ENCODE measurements around the gene CTSC.

Gene CTSC

GRCh38 chr11:88315981-88316441 is 21.5 kb downstream of the CTSC start:
- DNase-seq, result no peak

GRCh38 chr11:88315015-88315414 is 22.5 kb downstream of the CTSC start:
- DNase-seq, result no peak

GRCh38 chr11:88313441-88313840 is 24.1 kb downstream of the CTSC start:
- DNase-seq, result peak; percentile 70 to 80 (median 74)

- DNase-seq, result no peak
These were observed 24.9 kb downstream of the CTSC start for GRCh38 chr11:88312628-88313027.

- DNase-seq, result no peak
These were observed 27.3 kb downstream of the CTSC start for GRCh38 chr11:88310246-88310645.

GRCh38 chr11:88308576-88308975 is 29.0 kb downstream of the CTSC start:
- DNase-seq, result no peak

- no peak for DNase-seq
These were observed 29.6 kb downstream of the CTSC start for GRCh38 chr11:88307749-88308425.

- DNase-seq, result no peak
These were observed 30.8 kb downstream of the CTSC start for GRCh38 chr11:88306785-88307184.

- DNase-seq, result no peak
These were observed 32.1 kb downstream of the CTSC start for GRCh38 chr11:88305430-88305829.

- no peak for DNase-seq
These were observed 33.2 kb downstream of the CTSC start for GRCh38 chr11:88304352-88304751.

- no peak for DNase-seq
These were observed 34.5 kb downstream of the CTSC start for GRCh38 chr11:88303037-88303436.

- DNase-seq, result peak; percentile 57 to 71 (median 63)
These were observed 35.9 kb downstream of the CTSC start for GRCh38 chr11:88301488-88302140.

- DNase-seq, result peak; percentile 22 to 23 (median 22)
These were observed 36.5 kb downstream of the CTSC start for GRCh38 chr11:88300888-88301487.

GRCh38 chr11:88297863-88298262 is 39.7 kb downstream of the CTSC start:
- DNase-seq, result no peak

- DNase-seq, result no peak
These were observed 40.1 kb downstream of the CTSC start for GRCh38 chr11:88297421-88297820.

GRCh38 chr11:88295028-88295427 is 42.5 kb downstream of the CTSC start:
- DNase-seq, result no peak

GRCh38 chr11:88293931-88294330 is 43.6 kb downstream of the CTSC start:
- peak; percentile 49 to 52 (median 50) for DNase-seq

GRCh38 chr11:88292171-88292843 is 45.2 kb downstream of the CTSC start:
- DNase-seq, result no peak

GRCh38 chr11:88288560-88288959 is 49.0 kb downstream of the CTSC start:
- DNase-seq, result no peak

- DNase-seq, result no peak
These were observed 53.0 kb downstream of the CTSC start for GRCh38 chr11:88284336-88285050.

GRCh38 chr11:88282747-88283515 is 54.6 kb downstream of the CTSC start:
- no peak for DNase-seq

- DNase-seq, result no peak
These were observed 56.2 kb downstream of the CTSC start for GRCh38 chr11:88281317-88281712.
